ENCODE results near the gene LRRC27. TPM values are rescaled to one million over a fixed set of nuclear protein-coding genes. Genes with fewer than 3 reads are reported as not detected.

The LRRC27 gene
- total and polyA plus RNA-seq, 2 of the 4 experiments (the other 2 are of a cell fraction), result 3.8 to 5.3 TPM

GRCh38 chr10:132299371-132300336 lies 32.3 kb upstream of the LRRC27 start:
- Histone ChIP-seq H3K9me1 (ENCODE audit: insufficient read depth, low read length) (no peaks in the 10 kb centered on the region), H4K20me1 (ENCODE audit: insufficient read depth, low read length) (no peaks in the 10 kb centered on the region), H2BK20ac (ENCODE audit: low read depth, low read length) (no peak overlapping the region), H3K4me3 (ENCODE audit: insufficient read depth, low read depth, low read length) (no peak overlapping the region), H2BK15ac (ENCODE audit: low read depth, low read length) (no peak overlapping the region), H3K4ac (ENCODE audit: low read depth, low read length) (no peak overlapping the region), H3K79me1 (ENCODE audit: low read depth in 1 of 2, low read length in 2 of 2) (no peaks in the 10 kb centered on the region), H3K9ac (ENCODE audit: low read depth, low read length) (no peak overlapping the region), H4K91ac (ENCODE audit: insufficient read depth, low read depth, low read length) (no peak overlapping the region), H3K4me2 (ENCODE audit: low read depth, low read length) (no peak overlapping the region), H3K14ac (replicated peaks; ENCODE audit: low read depth, low read length) (no peak overlapping the region), H3K36me3 (ENCODE audit: control insufficient read depth, insufficient read depth, low read length) (no peaks in the 10 kb centered on the region), H4K8ac (ENCODE audit: low read depth in 2 of 2, low read length in 2 of 2) (no peak overlapping the region), H2AK9ac (replicated peaks; ENCODE audit: low read depth, low read length, poor library complexity) (no peak overlapping the region), H2BK5ac (ENCODE audit: low read depth, low read length, poor library complexity, severe bottlenecking) (no peak overlapping the region), H2AK5ac (ENCODE audit: low read depth, low read length) (no peak overlapping the region), H2BK120ac (ENCODE audit: low read depth, low read length) (no peak overlapping the region), H3K23ac (ENCODE audit: low read depth, low read length) (no peak overlapping the region), H3K4me1 (ENCODE audit: control insufficient read depth, insufficient read depth, low read length) (no peaks in the 10 kb centered on the region), H4K5ac (ENCODE audit: low read depth, low read length) (no peak overlapping the region), H3K27ac (ENCODE audit: insufficient read depth, low read length) (no peak overlapping the region), H3K56ac (ENCODE audit: extremely low read depth, insufficient read depth, low read length) (no peak overlapping the region), H3K27me3 (ENCODE audit: control insufficient read depth, insufficient read depth, low read length) (peaks cover 17% of the 10 kb centered on the region; the same call in 1 of the 2 replicates), H3K9me3 (ENCODE audit: control insufficient read depth, insufficient read depth, low read length) (no peaks in the 10 kb centered on the region), H2AFZ (replicated peaks; ENCODE audit: low read length, poor library complexity) (no peak overlapping the region), H3K18ac (ENCODE audit: low read depth, low read length) (no peak overlapping the region)
- ChIA-PET CTCF (no interaction called here), POLR2A (ENCODE audit: unreplicated experiment) (no interaction called here)
- DNase-seq (no peak), ATAC-seq (ENCODE audit: low read depth) (no peak)
- in situ Hi-C loops (cut with MboI; ENCODE audit: low sequenced_read_pairs), result no loop called here
- WGBS, 2 experiments (ENCODE audit: extremely low coverage in 2 of 2, insufficient read length in 1 of 2), result 80% methylated on average over 20 of the region's 34 CpGs; no CpG with 5 or more reads in 1 of the 2 experiments
- no TSS peak for BruUV-seq (replicated peaks)
- dilution Hi-C loops (cut with HindIII; ENCODE audit: low sequenced_read_pairs, unreplicated experiment), result no loop called here
- TF ChIP-seq FOS (IDR thresholded peaks at IDR 0.05; ENCODE audit: low read depth, low read length), result no peak
- intact Hi-C loops (cut with micrococcal nuclease), result no loop called here
